Measurements from ENCODE around the gene TAB2. TPM values are rescaled to one million over a fixed set of nuclear protein-coding genes. Genes with fewer than 3 reads are reported as not detected.
A peak's percentile ranks its signal among the peaks of the same experiment; 100 is the strongest.

Gene TAB2
- total RNA-seq, 4 donors from 2014 or later, result 43.6 to 89.9 (median 64.7) TPM

GRCh38 chr6:149385998-149386646 lies 68.6 kb downstream of the TAB2 start:
- Histone ChIP-seq H3K4me3 (no peak overlapping the region), H3K27ac (no peak overlapping the region), H3K9me3 (no peaks in the 10 kb centered on the region), H3K27me3 (no peaks in the 10 kb centered on the region), H3K4me1 (peaks cover 13 to 61% (median 38%) of the 10 kb centered on the region in 4 donors), H3K36me3 (peaks cover 0 to 9% (median 0%) of the 10 kb centered on the region in 4 donors)
- in situ Hi-C loops (cut with MboI; ENCODE audit: low pct_ligation_motif_present in 1 of 4, low pct_unique_long_range_greater_than_20kb in 1 of 4, low sequenced_read_pairs in 3 of 4), result no loop called here
- intact Hi-C loops (cut with DNase I; ENCODE audit: low total_unique reads), result no loop called here
- no peak for DNase-seq
- 93 to 100% methylated on average over 5 of the region's 5 CpGs for WGBS, 2 donors (ENCODE audit: low coverage in 1 of 2)
- TF ChIP-seq EP300 (IDR thresholded peaks at IDR 0.05; ENCODE audit: low read depth) (no peak), POLR2AphosphoS5 (IDR thresholded peaks at IDR 0.05) (no peak), POLR2A (IDR thresholded peaks at IDR 0.05) (no peak), CTCF (IDR thresholded peaks at IDR 0.05) (no peak)

- peak overlapping the region; percentile 51 to 75 (median 68) for H3K27ac ChIP-seq
- H3K4me1 ChIP-seq, result peaks cover 17 to 63% (median 36%) of the 10 kb centered on the region in 4 donors
- H3K9me3 ChIP-seq, result no peaks in the 10 kb centered on the region
- in situ Hi-C loops (cut with MboI; ENCODE audit: low pct_ligation_motif_present in 1 of 4, low pct_unique_long_range_greater_than_20kb in 1 of 4, low sequenced_read_pairs in 3 of 4), result no loop called here
- intact Hi-C loops (cut with DNase I; ENCODE audit: low total_unique reads), result no loop called here
- H3K4me3 ChIP-seq, result no peak overlapping the region
- peaks cover 0 to 3% (median 0%) of the 10 kb centered on the region in 4 donors for H3K36me3 ChIP-seq
- 59% methylated on average over 1 of the region's 1 CpG; no CpG with 5 or more reads in 1 of the 2 donors for WGBS, 2 donors (ENCODE audit: low coverage in 1 of 2)
- peak; percentile 31 for DNase-seq
- TF ChIP-seq POLR2A (IDR thresholded peaks at IDR 0.05) (no peak), POLR2AphosphoS5 (IDR thresholded peaks at IDR 0.05) (peak in 1 of 3 donors; percentile 47)
- H3K27me3 ChIP-seq, result no peaks in the 10 kb centered on the region
These were observed 70.4 kb downstream of the TAB2 start for GRCh38 chr6:149387779-149388512.

DNA sequence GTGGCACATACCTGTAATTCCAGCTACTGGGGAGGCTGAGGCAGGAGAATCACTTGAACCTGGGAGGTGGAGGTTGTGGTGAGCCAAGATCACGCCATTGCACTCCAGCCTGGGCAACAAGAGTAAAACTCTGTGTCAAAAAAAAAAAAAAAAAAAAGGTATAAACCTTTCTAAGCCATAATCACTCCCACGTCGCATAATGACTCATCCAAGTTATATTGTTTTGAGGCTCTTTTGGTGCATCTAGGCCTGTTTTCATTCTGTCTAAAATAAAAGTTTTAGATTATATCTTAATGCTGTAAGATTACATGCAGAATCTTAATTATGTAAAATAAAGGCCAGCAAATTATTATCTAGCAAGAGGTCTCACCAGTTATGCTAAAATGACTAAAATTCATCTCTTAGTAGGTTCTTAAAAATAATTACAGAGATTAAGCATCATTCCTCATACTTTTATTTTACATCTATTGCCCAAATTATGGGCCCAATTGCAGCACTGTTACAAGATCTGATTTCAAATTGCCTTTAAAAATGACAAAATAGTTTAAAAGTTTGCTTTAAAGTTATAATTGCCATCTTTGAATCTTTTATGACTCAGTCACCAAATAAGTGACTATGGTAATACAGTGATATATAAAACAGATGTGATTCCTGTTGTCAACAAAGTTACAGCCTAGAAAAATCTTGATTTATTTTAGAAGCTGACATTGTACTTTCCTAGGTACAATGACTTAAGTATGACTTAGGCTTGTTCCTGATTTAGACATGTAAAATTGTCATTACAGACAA lies 72.2 kb downstream of the TAB2 start:
- H3K4me1 ChIP-seq, result peaks cover 17 to 53% (median 36%) of the 10 kb centered on the region in 4 donors

DNA sequence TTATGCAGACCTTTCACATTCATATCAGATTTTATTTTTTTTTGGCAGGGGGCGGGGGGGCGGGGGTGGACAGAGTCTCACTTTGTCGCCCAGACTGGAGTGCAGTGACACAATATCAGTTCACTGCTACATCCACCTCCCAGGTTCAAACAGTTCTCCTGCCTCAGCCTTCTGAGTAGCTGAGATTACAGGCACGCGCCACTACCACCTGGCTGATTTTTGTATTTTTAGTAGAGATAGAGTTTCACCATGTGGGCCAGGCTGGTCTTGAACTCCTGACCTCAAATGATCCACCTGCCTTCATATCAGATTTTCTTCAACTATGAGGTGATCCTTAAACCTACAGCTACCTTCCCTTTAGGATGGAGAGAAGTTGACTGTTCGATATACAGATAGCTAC lies 74.6 kb downstream of the TAB2 start:
- in situ Hi-C loops (cut with MboI; ENCODE audit: low pct_ligation_motif_present in 1 of 4, low pct_unique_long_range_greater_than_20kb in 1 of 4, low sequenced_read_pairs in 3 of 4), result no loop called here
- DNase-seq, result no peak
- 94 to 97% methylated on average over 3 to 6 of the region's 6 CpGs for WGBS, 2 donors (ENCODE audit: low coverage in 1 of 2)
- Histone ChIP-seq H3K27ac (no peak overlapping the region), H3K36me3 (peaks cover 0 to 6% (median 0%) of the 10 kb centered on the region in 4 donors), H3K4me3 (no peak overlapping the region), H3K4me1 (peaks cover 15 to 44% (median 28%) of the 10 kb centered on the region in 4 donors), H3K9me3 (no peaks in the 10 kb centered on the region), H3K27me3 (no peaks in the 10 kb centered on the region)
- intact Hi-C loops (cut with DNase I; ENCODE audit: low total_unique reads), result no loop called here
- TF ChIP-seq EP300 (IDR thresholded peaks at IDR 0.05; ENCODE audit: low read depth) (no peak), CTCF (IDR thresholded peaks at IDR 0.05) (no peak), POLR2AphosphoS5 (IDR thresholded peaks at IDR 0.05) (no peak), POLR2A (IDR thresholded peaks at IDR 0.05) (no peak)

More for the DNA sequence above, 72.2 kb downstream of the TAB2 start:
- no peak for DNase-seq
- 56 to 66% methylated on average over 3 of the region's 3 CpGs for whole genome bisulfite sequencing, 2 donors (ENCODE audit: low coverage in 1 of 2)
- Histone ChIP-seq H3K27ac (peak overlapping the region in 1 of 4 donors; percentile 73), H3K36me3 (peaks cover 0 to 3% (median 0%) of the 10 kb centered on the region in 4 donors), H3K4me3 (no peak overlapping the region), H3K27me3 (no peaks in the 10 kb centered on the region), H3K9me3 (no peaks in the 10 kb centered on the region)
- in situ Hi-C loops (cut with MboI; ENCODE audit: low pct_ligation_motif_present in 1 of 4, low pct_unique_long_range_greater_than_20kb in 1 of 4, low sequenced_read_pairs in 3 of 4) (no loop called here), intact Hi-C loops (cut with DNase I; ENCODE audit: low total_unique reads) (no loop called here)
- no peak for TF ChIP-seq EP300 (IDR thresholded peaks at IDR 0.05; ENCODE audit: low read depth)

GRCh38 chr6:149392535-149392934 lies 75.0 kb downstream of the TAB2 start:
- Histone ChIP-seq H3K27ac (no peak overlapping the region), H3K4me1 (peaks cover 10 to 40% (median 24%) of the 10 kb centered on the region in 4 donors), H3K27me3 (no peaks in the 10 kb centered on the region), H3K4me3 (no peak overlapping the region), H3K36me3 (peaks cover 0 to 9% (median 0%) of the 10 kb centered on the region in 4 donors), H3K9me3 (no peaks in the 10 kb centered on the region)
- in situ Hi-C loops (cut with MboI; ENCODE audit: low pct_ligation_motif_present in 1 of 4, low pct_unique_long_range_greater_than_20kb in 1 of 4, low sequenced_read_pairs in 3 of 4), result no loop called here
- no peak for DNase-seq
- intact Hi-C loops (cut with DNase I; ENCODE audit: low total_unique reads), result no loop called here
- TF ChIP-seq POLR2A (IDR thresholded peaks at IDR 0.05), result no peak
- no peak for TF ChIP-seq CTCF (IDR thresholded peaks at IDR 0.05)
- TF ChIP-seq POLR2AphosphoS5 (IDR thresholded peaks at IDR 0.05), result no peak
- no peak for TF ChIP-seq EP300 (IDR thresholded peaks at IDR 0.05; ENCODE audit: low read depth)
